ENCODE data around the gene SNX9. TPM values are rescaled to one million over a fixed set of nuclear protein-coding genes. Genes with fewer than 3 reads are reported as not detected.
"Not testable (repeated sequence)": the region's sequence is repeated elsewhere in the genome, so short reads cannot be mapped to it uniquely, and the experiment has no call there.

The SNX9 gene
- total RNA-seq, 2 experiments from 2014 or later = 46.6 to 48.5 TPM

DNA sequence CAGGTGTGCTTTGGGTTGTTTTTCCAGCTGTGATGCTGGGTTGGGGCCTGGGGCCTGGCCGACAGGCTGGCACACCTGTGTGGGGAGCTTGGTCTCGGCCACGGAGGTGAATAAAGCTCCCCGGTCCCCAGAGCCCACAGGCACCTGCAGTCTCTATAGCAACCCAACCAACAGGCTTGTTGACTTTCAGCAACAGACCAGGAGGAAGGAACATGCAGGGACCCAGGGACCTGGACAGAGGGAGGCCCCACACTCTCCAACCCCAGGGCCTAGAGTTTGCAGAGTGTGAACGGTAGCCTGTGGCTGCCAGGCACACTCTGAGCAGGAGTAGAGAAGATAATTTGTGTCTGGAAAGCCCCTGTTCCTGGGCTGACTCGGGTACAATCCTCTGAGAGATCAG is 144.0 kb downstream of the SNX9 start:
- no peak overlapping the region for H3K27ac Mint-ChIP-seq
- H3K27me3 Mint-ChIP-seq = no peaks in the 10 kb centered on the region
- no peaks in the 10 kb centered on the region for H3K36me3 ChIP-seq (ENCODE audit: insufficient read depth, low read length)
- TF ChIP-seq, protein P1, sequence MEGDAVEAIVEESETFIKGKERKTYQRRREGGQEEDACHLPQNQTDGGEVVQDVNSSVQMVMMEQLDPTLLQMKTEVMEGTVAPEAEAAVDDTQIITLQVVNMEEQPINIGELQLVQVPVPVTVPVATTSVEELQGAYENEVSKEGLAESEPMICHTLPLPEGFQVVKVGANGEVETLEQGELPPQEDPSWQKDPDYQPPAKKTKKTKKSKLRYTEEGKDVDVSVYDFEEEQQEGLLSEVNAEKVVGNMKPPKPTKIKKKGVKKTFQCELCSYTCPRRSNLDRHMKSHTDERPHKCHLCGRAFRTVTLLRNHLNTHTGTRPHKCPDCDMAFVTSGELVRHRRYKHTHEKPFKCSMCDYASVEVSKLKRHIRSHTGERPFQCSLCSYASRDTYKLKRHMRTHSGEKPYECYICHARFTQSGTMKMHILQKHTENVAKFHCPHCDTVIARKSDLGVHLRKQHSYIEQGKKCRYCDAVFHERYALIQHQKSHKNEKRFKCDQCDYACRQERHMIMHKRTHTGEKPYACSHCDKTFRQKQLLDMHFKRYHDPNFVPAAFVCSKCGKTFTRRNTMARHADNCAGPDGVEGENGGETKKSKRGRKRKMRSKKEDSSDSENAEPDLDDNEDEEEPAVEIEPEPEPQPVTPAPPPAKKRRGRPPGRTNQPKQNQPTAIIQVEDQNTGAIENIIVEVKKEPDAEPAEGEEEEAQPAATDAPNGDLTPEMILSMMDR (IDR thresholded peaks at IDR 0.05) = no peak
- ATAC-seq (ENCODE audit: poor library complexity) (no peak), DNase-seq (no peak)
- no peak overlapping the region for H3K27ac ChIP-seq (ENCODE audit: low read depth in 1 of 2, low read length in 2 of 2)
- H3K4me1 Mint-ChIP-seq (ENCODE audit: low read depth) = peaks cover 18% of the 10 kb centered on the region
- H3K4me3 Mint-ChIP-seq = no peak overlapping the region
- no peaks in the 10 kb centered on the region for H3K27me3 ChIP-seq (ENCODE audit: control insufficient read depth in 1 of 2, insufficient read depth in 2 of 2, low read length in 2 of 2)
- POLR2A ChIA-PET = no interaction called here
- H3K4me1 ChIP-seq (ENCODE audit: insufficient read depth, low read length) = peaks cover 14% of the 10 kb centered on the region
- intact Hi-C loops (cut with DNase I, micrococcal nuclease) = no loop called here
- H3K9me3 ChIP-seq (ENCODE audit: control insufficient read depth in 1 of 2, insufficient read depth in 1 of 2, low read length in 2 of 2) = no peaks in the 10 kb centered on the region
- H3K4me3 ChIP-seq (ENCODE audit: low read length) = no peak overlapping the region
- H3K9me3 Mint-ChIP-seq = no peaks in the 10 kb centered on the region
- CTCF ChIA-PET = no interaction called here
- H3K36me3 Mint-ChIP-seq (ENCODE audit: low read depth) = no peaks in the 10 kb centered on the region

DNA sequence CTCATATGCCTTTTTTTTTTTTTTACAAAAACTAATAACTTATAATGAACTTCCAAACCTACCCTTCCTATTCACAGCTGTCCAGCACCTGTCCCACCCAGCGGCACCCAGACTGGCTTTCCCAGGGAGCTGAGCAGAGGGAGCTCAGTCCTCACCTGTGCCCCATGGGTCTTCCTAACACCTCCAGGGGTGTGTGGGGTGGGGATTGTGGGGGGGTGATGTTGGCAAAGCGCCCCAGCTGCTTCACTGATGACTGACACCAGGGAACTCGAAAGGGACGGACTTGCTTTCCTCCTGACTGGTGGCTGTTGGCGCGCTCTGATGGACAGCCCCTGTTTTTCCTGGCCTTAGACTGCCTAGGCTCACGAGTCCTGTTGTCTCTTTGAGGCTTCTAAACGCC is 144.4 kb downstream of the SNX9 start:
- H3K27me3 ChIP-seq (ENCODE audit: control insufficient read depth in 1 of 2, insufficient read depth in 2 of 2, low read length in 2 of 2) = no peaks in the 10 kb centered on the region
- Mint-ChIP-seq H3K9me3 (no peaks in the 10 kb centered on the region), H3K4me3 (no peak overlapping the region), H3K27ac (no peak overlapping the region), H3K36me3 (ENCODE audit: low read depth) (no peaks in the 10 kb centered on the region), H3K27me3 (no peaks in the 10 kb centered on the region), H3K4me1 (ENCODE audit: low read depth) (peaks cover 17% of the 10 kb centered on the region)
- H3K4me3 ChIP-seq (ENCODE audit: low read length) = no peak overlapping the region
- POLR2A ChIA-PET = no interaction called here
- H3K27ac ChIP-seq (ENCODE audit: low read depth in 1 of 2, low read length in 2 of 2) = no peak overlapping the region
- H3K9me3 ChIP-seq (ENCODE audit: control insufficient read depth in 1 of 2, insufficient read depth in 1 of 2, low read length in 2 of 2) = no peaks in the 10 kb centered on the region
- intact Hi-C loops (cut with DNase I, micrococcal nuclease) = no loop called here
- CTCF ChIA-PET = no interaction called here
- no peak for DNase-seq
- peaks cover 9% of the 10 kb centered on the region for H3K4me1 ChIP-seq (ENCODE audit: insufficient read depth, low read length)
- H3K36me3 ChIP-seq (ENCODE audit: insufficient read depth, low read length) = no peaks in the 10 kb centered on the region
- no peak for ATAC-seq (ENCODE audit: poor library complexity)
- TF ChIP-seq, protein P1 (IDR thresholded peaks at IDR 0.05) = no peak

DNA sequence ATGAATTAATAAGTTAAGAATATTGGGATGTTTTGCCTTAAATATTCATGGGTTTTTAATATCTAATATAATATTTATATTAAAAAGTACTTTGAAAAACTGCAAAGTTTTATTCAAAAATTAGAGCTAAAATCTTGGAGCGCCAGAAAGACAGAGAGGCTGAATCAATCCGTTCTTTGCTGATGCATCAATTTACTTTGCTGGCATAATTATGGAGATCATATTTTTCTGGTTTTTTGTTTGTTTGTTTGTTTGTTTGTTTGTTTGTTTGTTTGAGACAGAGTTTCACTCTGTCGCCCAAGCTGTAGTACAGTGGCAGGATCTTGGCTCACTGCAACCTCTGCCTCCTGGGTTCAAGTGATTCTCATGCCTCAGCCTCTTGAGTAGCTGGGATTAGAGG is 149.1 kb downstream of the SNX9 start:
- H3K27ac Mint-ChIP-seq; H3K9me3 Mint-ChIP-seq; H3K27ac ChIP-seq (ENCODE audit: low read depth in 1 of 2, low read length in 2 of 2); intact Hi-C loops (cut with DNase I, micrococcal nuclease); H3K4me3 Mint-ChIP-seq; H3K4me3 ChIP-seq (ENCODE audit: low read length); POLR2A ChIA-PET; H3K9me3 ChIP-seq (ENCODE audit: control insufficient read depth in 1 of 2, insufficient read depth in 1 of 2, low read length in 2 of 2); H3K4me1 ChIP-seq (ENCODE audit: insufficient read depth, low read length); H3K27me3 Mint-ChIP-seq; ATAC-seq (ENCODE audit: poor library complexity); H3K36me3 Mint-ChIP-seq (ENCODE audit: low read depth); H3K4me1 Mint-ChIP-seq (ENCODE audit: low read depth); DNase-seq; H3K36me3 ChIP-seq (ENCODE audit: insufficient read depth, low read length); H3K27me3 ChIP-seq (ENCODE audit: control insufficient read depth in 1 of 2, insufficient read depth in 2 of 2, low read length in 2 of 2): not testable (repeated sequence)
- CTCF ChIA-PET = interaction anchor here (1.4 kb wide), 1 partner anchor 9 kb away, joined by 4 read pairs; no protein-coding TSS in a partner anchor

DNA sequence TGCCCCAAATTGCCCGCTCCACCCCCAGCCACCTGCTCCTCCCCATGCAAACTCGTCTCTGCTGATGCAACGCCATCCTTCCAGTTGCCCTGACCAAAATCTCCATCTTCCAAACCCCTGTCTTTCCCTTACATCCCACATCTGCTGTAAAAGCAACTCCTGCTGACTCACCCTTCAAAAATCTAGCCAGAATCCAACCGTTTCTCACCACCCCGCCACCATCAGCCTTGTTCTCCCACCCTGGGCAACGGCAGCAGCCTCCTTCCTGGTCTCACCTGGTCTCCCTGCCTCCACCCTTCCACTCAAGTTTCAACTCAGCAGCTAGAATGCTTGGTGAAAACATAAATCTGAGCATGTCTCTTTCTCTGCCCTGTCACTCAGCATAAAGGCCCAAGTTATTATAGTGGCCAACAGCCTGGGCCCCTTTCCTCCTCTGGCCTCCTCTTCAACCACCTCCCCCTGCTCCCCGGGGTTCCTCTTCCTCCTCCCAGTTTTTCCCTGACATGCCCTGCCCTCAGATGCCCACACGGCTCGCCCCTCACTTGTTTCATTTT is 151.4 kb downstream of the SNX9 start:
- H3K4me3 ChIP-seq (ENCODE audit: low read length) = no peak overlapping the region
- no peak overlapping the region for H3K4me3 Mint-ChIP-seq
- POLR2A ChIA-PET = no interaction called here
- H3K27me3 Mint-ChIP-seq = no peaks in the 10 kb centered on the region
- DNase-seq (no peak), ATAC-seq (ENCODE audit: poor library complexity) (no peak)
- intact Hi-C loops (cut with DNase I, micrococcal nuclease) = no loop called here
- H3K27ac Mint-ChIP-seq = no peak overlapping the region
- H3K9me3 Mint-ChIP-seq = no peaks in the 10 kb centered on the region
- peaks cover 2% of the 10 kb centered on the region for H3K4me1 ChIP-seq (ENCODE audit: insufficient read depth, low read length)
- TF ChIP-seq, protein P1 (IDR thresholded peaks at IDR 0.05) = no peak
- H3K27ac ChIP-seq (ENCODE audit: low read depth in 1 of 2, low read length in 2 of 2) = no peak overlapping the region
- H3K9me3 ChIP-seq (ENCODE audit: control insufficient read depth in 1 of 2, insufficient read depth in 1 of 2, low read length in 2 of 2) = no peaks in the 10 kb centered on the region
- no peaks in the 10 kb centered on the region for H3K27me3 ChIP-seq (ENCODE audit: control insufficient read depth in 1 of 2, insufficient read depth in 2 of 2, low read length in 2 of 2)
- peaks cover under 1% of the 10 kb centered on the region for H3K4me1 Mint-ChIP-seq (ENCODE audit: low read depth)
- H3K36me3 Mint-ChIP-seq (ENCODE audit: low read depth) = no peaks in the 10 kb centered on the region
- CTCF ChIA-PET = no interaction called here
- no peaks in the 10 kb centered on the region for H3K36me3 ChIP-seq (ENCODE audit: insufficient read depth, low read length)
